Measurements from ENCODE around the gene STAU1.
"Not testable (repeated sequence)": the region's sequence is repeated elsewhere in the genome, so short reads cannot be mapped to it uniquely, and the experiment has no call there.

STAU1 gene

DNA sequence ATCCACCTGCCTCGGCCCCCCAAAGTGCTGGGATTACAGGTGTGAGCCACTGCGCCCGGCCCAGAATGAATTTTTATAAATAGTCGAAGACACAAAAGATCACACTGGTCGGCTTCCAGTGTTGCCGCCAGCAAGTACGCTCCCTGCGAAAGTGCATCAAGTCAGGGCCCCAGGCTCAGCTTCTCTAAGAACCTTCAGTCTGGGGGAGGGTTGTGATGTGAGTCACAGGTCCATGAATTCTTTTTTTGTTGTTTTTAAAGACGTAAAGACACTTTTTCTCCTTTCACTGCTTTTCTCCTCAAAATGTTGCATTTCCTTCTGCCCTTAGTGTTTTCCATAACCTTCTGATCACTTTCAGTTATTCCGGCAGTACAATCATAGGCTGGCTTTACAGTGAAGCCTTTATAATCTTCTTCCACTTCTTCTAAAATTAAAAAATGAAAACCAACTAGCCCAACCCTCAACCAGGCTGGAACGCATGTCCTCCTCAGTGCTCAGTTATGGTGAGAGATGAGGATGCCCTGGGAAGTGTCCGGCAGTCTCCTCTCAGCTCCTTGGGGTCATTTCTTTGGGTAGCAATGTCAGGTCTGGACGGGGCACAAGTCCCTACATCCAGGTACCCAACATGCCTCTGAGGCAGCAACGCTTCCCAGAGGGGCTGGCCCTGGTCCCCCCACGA is 75.4 kb downstream of the STAU1 start:
- FAIRE-seq = no peak

DNA sequence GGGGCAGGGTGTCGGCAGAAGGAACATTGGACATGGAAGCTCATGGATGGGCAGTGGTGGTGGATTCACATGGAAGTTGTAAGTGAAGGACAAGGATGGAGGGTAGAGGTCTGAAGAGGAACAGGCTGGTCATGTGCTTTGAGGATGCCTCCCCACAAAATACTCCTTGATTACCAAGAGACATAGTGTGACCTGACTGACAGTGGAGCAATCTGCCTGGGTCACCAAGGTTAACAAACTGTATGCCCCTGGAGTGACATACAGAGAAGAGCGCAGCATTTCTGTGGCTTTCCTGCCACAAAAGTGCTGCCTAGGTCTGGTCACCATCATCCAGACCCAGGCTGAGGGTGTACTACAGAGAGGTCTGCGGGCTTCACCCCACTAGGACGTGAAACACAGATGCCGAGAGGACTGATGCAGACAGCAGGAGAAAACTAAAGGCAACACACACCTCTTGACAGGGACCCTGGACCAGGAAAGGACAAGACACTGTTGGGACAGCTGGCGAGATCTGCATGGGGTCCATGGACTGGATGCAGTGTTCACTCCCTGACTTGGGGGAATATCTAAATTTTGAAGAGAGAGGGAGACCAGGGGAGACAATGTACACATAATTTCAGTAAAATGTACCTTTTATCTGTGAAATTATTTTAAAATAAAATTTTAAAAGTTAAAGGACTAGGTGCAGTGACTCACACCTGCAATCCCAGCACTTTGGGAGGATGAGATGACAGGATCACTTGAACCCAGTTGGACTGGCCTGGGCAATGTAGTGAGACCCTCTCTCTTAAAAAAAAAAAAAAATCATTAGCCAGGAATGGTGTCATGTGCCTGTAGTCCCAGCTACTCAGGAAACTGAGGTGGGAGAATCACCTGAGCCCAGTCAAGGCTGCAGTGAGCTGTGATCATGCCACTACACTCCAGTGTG is 77.1 kb downstream of the STAU1 start:
- FAIRE-seq = no peak

DNA sequence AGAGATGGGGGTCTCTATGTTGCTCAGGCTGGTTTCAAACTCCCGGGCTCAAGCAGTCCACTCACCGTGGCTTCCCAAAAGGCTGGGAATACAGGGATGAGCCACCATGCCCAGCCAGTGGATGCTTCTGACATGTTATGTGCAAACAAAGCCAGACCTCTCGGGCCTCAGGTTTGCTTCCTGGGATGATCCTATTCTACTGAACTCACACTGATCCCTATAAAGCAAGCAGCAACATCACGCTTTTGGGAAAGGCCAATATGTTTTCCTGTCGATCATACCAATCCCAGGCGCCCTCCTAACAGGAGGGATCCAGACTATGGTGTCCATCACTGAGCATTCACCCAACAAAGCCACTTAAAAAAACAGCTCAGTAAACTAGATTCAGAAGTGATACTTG is 81.8 kb downstream of the STAU1 start:
- no peak for FAIRE-seq

DNA sequence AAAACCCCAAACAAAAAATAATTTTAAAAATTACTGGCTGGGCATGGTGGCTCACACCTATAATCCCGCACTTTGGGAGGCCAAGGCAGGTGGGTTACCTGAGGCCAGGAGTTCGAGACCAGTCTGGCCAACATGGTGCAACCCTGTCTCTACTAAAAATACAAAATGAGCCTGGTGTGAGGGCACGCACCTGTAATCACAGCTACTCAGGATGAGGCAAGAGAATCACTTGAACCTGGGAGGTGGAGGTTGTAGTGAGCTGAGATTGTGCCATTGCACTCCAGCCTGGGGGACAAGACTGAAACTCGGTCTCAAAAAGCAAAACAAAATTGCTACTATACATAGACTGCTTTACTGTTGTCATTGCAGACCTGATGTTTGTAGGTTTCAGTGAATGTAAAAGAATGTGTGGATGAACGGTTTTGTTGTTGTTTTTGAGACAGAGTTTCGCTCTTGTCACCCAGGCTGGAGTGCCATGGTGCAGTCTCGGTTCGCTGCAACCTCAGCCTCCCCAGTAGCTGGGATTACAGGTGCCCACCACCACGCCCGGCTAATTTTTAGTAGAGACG is 83.1 kb downstream of the STAU1 start:
- FAIRE-seq = not testable (repeated sequence)

DNA sequence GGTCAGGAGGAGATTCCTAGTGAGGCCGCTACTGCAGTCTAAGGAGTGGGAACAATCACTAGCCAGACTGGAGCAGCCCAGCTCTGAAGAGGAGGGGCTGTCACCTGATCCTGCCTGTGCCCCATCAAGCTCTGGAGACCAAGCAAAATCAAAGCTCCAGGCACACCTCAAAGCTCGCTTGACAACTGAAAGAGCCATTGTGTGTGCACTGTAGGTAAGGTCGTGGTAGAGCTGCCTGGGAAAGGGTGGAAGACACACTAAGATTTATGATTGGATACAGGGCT is 83.8 kb downstream of the STAU1 start:
- FAIRE-seq = no peak

DNA sequence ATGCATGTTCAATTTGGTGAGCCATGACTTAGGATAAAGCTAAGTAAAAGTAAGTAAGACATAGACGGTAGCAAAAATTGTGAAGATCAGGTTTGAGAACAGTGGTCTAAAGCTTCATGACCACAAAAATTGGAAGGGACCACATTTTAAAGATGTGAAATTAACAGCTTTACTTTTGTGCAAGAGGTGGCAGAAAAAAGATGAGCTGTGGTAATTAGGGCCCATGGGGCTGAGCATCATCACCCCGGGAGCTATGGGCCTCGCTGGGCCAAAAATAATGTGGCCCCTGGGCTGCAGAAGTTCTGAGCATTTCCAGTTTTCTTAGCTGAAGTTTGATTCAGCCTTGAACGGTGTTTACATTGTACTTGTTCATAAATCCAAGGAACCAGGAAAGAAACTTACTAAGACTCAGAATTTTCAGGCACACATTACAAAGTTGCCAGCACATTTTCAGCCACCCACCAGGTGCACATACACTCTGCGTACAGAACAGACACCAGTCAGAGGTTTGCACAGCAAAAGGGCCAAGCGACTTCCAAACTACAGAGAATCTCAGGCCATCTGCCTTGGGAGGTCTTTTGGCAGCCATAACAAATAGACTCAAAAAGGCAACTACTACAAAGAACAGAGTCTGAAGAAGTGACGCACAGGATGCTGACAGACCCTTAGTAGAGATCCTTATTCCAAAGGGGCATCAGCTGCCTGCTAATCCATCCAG is 84.3 kb downstream of the STAU1 start:
- FAIRE-seq = no peak

DNA sequence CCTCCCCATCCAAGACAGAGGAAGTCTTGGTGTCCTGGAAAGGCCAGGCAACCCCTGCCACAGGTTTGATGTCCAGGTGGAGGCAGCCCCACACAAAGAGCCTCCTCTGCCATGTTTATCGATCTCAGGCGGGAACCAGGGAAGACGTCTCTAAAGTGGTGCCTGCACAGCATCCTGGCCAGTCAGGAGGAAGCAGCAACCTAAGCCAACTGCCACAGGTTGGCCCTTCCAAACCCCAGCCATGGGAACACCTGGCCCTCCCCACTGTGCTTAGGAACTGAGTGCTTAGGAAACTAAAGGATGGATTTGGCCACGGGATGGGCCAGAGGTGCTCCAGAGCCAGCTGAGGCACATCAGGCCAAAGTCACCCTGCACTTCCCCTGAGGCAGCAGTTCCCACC is 85.1 kb downstream of the STAU1 start:
- FAIRE-seq = no peak

DNA sequence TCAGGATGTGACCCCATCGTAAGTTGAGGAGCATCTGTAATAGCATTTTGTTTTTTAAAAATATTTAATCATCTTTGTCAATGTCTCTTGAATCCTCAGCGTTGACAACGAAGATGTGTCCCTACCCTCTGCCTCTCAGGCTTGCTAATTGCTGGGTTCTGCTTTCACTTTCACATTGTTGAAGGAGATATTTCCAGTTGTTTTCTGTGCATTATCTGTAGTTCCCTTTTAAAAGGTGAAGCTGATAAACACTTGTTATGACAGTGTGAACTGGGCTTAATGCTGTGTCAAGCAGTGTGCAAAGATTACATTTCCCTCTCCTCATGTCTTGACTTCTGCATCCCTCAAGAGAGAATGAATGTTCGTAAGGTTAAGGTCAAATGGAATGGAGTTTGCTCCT is 87.2 kb downstream of the STAU1 start:
- FAIRE-seq = no peak

DNA sequence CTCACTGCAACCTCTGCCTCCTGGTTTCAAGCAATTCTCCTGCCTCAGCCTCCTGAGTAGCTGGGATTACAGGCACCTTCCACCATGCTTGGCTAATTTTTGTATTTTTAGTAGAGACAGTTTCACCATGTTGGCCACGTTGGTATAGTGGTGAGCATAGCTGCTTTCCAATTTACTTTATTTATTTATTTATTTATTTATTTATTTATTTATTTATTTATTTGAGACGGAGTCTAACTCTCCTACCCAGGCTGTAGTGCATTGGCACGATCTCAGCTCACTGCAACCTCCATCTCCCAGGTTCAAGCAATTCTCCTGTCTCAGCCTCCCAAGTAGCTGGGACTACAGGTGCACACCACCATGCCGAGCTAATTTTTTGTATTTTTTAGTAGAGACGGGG is 87.8 kb downstream of the STAU1 start:
- FAIRE-seq = not testable (repeated sequence)

DNA sequence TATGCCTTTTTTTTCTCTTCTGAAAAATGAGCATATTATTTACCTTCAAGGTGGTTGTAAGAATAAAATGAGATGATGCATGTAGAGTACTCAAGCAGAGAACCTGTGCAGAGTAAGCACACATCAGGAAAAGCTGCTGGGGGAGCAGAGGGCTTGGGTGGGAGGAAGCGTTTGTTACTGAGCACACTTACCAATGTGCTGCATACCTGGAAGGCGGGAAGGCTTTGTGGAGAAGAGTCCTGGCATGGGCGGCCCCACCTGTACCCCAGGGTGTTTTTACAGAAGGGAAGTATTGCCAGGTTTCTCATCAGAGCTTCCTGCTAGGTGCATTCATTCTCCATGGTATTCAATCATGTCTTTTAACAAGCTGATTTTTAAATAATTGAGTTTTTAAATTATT is 89.1 kb downstream of the STAU1 start:
- FAIRE-seq = no peak

DNA sequence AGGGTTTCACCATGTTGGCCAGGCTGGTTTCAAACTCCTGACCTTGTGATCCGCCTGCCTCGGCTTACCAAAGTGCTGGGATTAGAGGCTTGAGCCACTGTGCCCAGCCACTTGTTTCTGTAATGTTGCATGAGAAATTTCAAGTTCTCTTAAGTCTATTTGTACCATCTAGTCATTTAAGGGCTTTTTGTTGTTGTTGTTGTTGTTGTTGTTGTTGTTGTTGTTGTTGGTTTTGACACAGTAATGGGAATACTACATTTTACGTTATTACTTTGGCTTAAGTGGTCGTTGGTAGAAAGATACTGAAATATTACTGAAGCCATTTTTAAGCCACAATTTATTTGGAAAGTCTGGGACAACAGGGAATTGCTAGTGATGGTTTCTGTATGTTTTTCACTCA is 90.0 kb downstream of the STAU1 start:
- FAIRE-seq = no peak

DNA sequence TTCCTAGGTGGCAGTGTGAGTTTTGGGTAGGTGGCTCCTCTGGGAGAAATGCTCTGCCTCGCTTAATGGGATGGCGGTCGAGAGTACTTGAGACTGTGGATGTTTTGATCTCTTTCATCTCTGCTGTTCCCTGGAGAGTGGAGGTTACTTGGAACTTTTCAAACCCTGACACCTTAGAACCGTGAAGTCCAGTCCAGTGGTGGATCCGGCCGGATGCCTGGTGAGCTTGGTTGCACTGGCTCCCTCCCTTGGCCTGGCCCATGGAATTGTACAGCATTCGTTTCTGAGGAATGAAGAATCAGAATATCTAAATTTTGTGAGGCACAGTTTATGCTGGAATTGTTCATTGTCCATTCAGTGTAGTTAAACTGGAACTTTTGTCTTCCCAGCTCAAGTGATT is 91.0 kb downstream of the STAU1 start:
- FAIRE-seq = no peak

DNA sequence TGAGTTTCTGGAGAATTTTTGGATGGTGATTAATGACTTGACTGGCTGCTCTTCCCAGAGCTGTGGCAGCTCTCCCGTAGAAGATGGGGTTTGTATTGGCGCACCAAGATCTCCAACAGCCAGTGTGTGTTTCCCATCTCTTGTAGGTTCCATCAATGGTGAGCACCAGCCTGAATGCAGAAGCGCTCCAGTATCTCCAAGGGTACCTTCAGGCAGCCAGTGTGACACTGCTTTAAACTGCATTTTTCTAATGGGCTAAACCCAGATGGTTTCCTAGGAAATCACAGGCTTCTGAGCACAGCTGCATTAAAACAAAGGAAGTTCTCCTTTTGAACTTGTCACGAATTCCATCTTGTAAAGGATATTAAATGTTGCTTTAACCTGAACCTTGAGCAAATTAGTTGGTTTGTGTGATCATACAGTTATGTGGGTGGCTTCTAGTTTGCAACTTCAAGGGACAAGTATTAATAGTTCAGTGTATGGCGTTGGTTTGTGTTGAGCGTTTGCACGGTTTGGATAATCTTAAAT is 91.9 kb downstream of the STAU1 start:
- FAIRE-seq = no peak

DNA sequence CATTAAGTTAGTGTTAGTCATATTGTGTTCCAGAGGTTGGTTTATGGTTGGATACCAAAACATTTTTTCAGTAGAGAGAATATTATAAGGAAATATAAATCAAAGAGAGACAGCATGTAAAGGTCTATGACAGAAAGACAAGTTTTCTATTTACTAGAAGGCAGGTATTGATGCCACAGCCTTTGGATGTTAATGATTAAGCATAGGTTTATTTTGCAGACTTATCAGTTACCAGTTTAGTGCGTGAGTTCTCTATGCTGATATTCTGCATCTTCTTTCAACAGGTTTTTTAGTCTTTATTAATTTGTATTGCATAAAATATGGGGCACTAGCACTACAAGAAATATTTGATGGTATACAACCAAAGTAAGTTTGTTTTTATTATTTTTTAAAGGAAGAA is 96.4 kb downstream of the STAU1 start:
- no peak for FAIRE-seq

DNA sequence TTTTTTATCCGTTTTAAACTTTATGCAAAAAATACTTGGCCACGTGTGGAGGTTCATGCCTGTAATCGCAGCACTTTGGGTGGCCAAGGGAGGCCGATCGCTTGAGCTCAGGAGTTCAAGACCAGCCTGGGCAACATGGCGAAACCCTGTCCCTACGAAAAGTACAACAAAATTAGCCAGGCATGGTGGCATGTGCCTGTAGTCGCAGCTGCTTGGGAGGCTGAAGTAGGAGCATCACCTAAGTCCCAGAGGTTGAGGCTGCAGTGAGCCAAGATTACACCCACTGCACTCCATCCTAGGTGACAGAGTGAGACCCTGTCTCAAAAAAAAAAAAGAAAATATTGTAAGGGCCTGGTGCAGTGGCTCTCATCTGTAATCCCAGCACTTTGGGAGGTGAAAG is 97.0 kb downstream of the STAU1 start:
- FAIRE-seq = no peak

DNA sequence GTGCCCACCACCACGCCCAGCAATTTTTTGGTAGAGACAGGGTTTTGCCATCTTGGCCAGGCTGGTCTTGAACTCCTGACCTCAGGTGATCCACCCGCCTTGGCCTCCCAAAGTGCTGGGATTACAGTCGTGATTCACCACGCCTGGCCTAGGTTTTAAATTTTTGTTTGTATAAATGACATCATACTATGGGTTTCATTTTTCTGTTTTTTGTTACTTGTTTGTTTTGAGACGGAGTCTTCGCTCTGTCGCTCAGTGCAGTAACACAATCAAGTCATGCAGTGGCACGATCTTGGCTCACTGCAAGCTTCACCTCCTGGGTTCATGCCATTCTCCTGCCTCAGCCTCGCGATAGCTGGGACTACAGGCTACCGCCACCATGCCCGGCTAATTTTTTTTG is 105.8 kb downstream of the STAU1 start:
- not testable (repeated sequence) for FAIRE-seq

DNA sequence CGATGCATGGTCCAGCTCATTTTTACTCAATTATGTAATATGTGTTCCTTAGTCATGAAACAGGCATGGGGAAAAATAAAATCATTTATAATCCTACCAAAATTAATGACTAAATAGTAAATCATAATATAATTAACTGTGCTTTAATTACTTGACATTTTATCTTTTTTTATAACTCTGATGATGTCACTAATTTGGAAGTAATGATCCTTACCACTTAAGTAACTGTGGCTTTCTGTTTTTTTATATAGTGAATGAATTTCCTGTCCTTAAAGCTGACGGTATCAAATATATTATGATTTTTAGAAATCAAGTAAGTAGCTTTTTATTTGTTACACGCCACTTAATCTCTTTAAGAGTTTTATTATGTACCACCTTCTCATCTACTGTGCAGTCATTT is 109.8 kb downstream of the STAU1 start:
- FAIRE-seq = no peak

DNA sequence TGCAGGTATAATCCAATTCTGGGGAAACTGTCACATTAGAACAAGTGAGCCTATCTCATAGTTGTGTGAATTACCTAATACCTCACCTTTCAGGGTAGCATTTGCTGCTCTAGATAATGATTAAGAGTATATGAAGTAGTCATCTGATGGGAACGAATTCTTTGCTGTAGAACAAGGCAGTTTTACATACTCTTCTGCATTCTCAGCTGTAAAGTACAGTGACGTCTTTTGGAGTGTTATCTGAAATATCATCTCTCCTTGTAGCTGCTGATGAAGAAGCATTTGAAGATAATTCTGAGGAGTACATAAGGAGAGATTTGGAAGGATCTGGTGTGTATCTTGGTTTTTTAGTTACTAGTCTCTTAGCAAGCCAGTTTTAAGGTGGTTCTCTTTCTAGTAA is 113.6 kb downstream of the STAU1 start:
- no peak for FAIRE-seq

Data from G401.6 (cell line).